H1 (cell line): Measurements from ENCODE around the gene TSPAN8. TPM values are rescaled to one million over a fixed set of nuclear protein-coding genes. Genes with fewer than 3 reads are reported as not detected.

Experiments
- CTCF ChIA-PET: fragments of 300-600 bp; sonication (Branson Sonifier 250); formaldehyde crosslinking; loops from one replicate; lab custom pipeline; 2021; ENCODE audit not compliant: partially characterized antibody; lab: Charles Lee
- POLR2A ChIA-PET: fragments of 300-600 bp; sonication (Branson Sonifier 250); formaldehyde crosslinking; loops from one replicate; lab custom pipeline; 2021; ENCODE audit warnings: inconsistent platforms; ENCODE audit not compliant: partially characterized antibody; lab: Charles Lee
- DNase-seq, 2 experiments: peaks; one replicate each; pipeline versions ENCODE4 v3.0.0 to v3.0.0-alpha.2; 2010 to 2022; ENCODE audit warnings: low spot score in 2 of 2, low read depth in 1 of 2, mixed read lengths in 1 of 2
- FAIRE-seq: peaks from 2 replicates; lab custom pipeline; 2011; peaks lifted over from hg19 to GRCh38; lab: Jason Lieb, UNC
- H2AFZ ChIP-seq: 2 replicates; pipeline ENCODE4 v1.8.1; 2012; ENCODE audit warnings: low read length, inconsistent platforms
- H2AK5ac ChIP-seq: 2 replicates; pipeline ENCODE4 v1.6.1; 2013; ENCODE audit warnings: low read depth, low read length
- H2BK120ac ChIP-seq: replicated peaks from 2 replicates; pipeline ENCODE3; 2013; ENCODE audit warnings: low read depth, low read length, inconsistent platforms
- H2BK12ac ChIP-seq: 2 replicates; pipeline ENCODE4 v1.6.1; 2013; ENCODE audit warnings: low read depth, low read length
- H2BK15ac ChIP-seq: 2 replicates; pipeline ENCODE4 v1.6.1; 2013; ENCODE audit warnings: low read length
- H2BK20ac ChIP-seq: 2 replicates; pipeline ENCODE4 v1.6.1; 2013; ENCODE audit warnings: low read length
- H2BK5ac ChIP-seq: 2 replicates; pipeline ENCODE4 v1.6.1; 2013; ENCODE audit warnings: low read depth, low read length
- H3K14ac ChIP-seq: 2 replicates; pipeline ENCODE4 v1.6.1; 2013; ENCODE audit warnings: inconsistent platforms; ENCODE audit not compliant: insufficient read length
- H3K18ac ChIP-seq: 2 replicates; pipeline ENCODE4 v1.6.1; 2013; ENCODE audit warnings: low read length; ENCODE audit errors: extremely low read depth
- H3K23ac ChIP-seq: 2 replicates; pipeline ENCODE4 v1.6.1; 2013; ENCODE audit warnings: inconsistent platforms; ENCODE audit not compliant: insufficient read length
- H3K23me2 ChIP-seq: 2 replicates; pipeline ENCODE4 v1.6.1; 2013; ENCODE audit warnings: low read depth, low read length
- H3K27ac ChIP-seq: 2 replicates; pipeline ENCODE4 v1.6.1; 2011; ENCODE audit warnings: low read depth, low read length, inconsistent platforms
- H3K27me3 ChIP-seq, 4 experiments: replicated peaks in 1 of 4; 1 replicate in 1 of 4; 2 replicates in 3 of 4; pipeline versions ENCODE4 v1.6.1 to v1.8.1; 2011 to 2013; ENCODE audit warnings: low read length in 3 of 4, mild to moderate bottlenecking in 3 of 4, inconsistent platforms in 2 of 4, mixed read lengths in 2 of 4, moderate library complexity in 1 of 4; ENCODE audit not compliant: control insufficient read depth in 3 of 4, insufficient read depth in 3 of 4; ENCODE audit errors: extremely low read depth in 1 of 4
- H3K36me3 ChIP-seq, 4 experiments: 2 replicates each; pipeline versions ENCODE4 v1.6.1 to v1.8.1; 2011 to 2013; ENCODE audit warnings: mild to moderate bottlenecking in 4 of 4, low read length in 3 of 4, moderate library complexity in 2 of 4, control low read depth in 1 of 4, inconsistent platforms in 1 of 4; ENCODE audit not compliant: insufficient read depth in 4 of 4, control insufficient read depth in 2 of 4
- H3K4ac ChIP-seq: replicated peaks from 2 replicates; pipeline ENCODE3; 2013; ENCODE audit warnings: low read length, low read depth, mixed read lengths, inconsistent platforms; ENCODE audit not compliant: insufficient read length
- H3K4me1 ChIP-seq, 4 experiments: replicated peaks in 1 of 4; 1 replicate in 1 of 4; 2 replicates in 3 of 4; pipeline versions ENCODE4 v1.6.1 to v1.8.1; 2011 to 2013; ENCODE audit warnings: low read length in 3 of 4, inconsistent platforms in 2 of 4, mixed read lengths in 1 of 4; ENCODE audit not compliant: insufficient read depth in 4 of 4, control insufficient read depth in 3 of 4
- H3K4me2 ChIP-seq, 2 experiments: 2 replicates each; pipeline versions ENCODE4 v1.6.1 to v1.8.1; 2011 to 2013; ENCODE audit warnings: low read depth in 2 of 2, low read length in 2 of 2, control low read depth in 1 of 2, inconsistent platforms in 1 of 2, mild to moderate bottlenecking in 1 of 2; ENCODE audit not compliant: insufficient read depth in 1 of 2
- H3K4me3 ChIP-seq, 4 experiments: fragments of 200-600, 300-600 bp in 1 of 4; sonication (generic), shearing (Covaris generic), sonication (Bioruptor Twin) in 1 of 4; 2 replicates each; pipeline versions ENCODE4 v1.5.1 to v1.8.1; 2011 to 2016; ENCODE audit warnings: low read length in 4 of 4, low read depth in 3 of 4, control low read depth in 2 of 4, inconsistent platforms in 2 of 4, mild to moderate bottlenecking in 2 of 4, mixed read lengths in 1 of 4, moderate library complexity in 1 of 4; ENCODE audit not compliant: insufficient read depth in 2 of 4; ENCODE audit errors: extremely low read depth in 1 of 4
- H3K56ac ChIP-seq: replicated peaks from 2 replicates; pipeline ENCODE3; 2013; ENCODE audit warnings: low read depth, mild to moderate bottlenecking, mixed read lengths, low read length, inconsistent platforms; ENCODE audit not compliant: insufficient read length
- H3K79me1 ChIP-seq: 2 replicates; pipeline ENCODE4 v1.6.1; 2013; ENCODE audit warnings: low read depth, low read length, control low read depth
- H3K79me2 ChIP-seq, 2 experiments: 2 replicates each; pipeline versions ENCODE4 v1.6.1 to v1.8.1; 2012 to 2013; ENCODE audit warnings: low read length in 2 of 2, mild to moderate bottlenecking in 2 of 2, inconsistent platforms in 1 of 2; ENCODE audit not compliant: insufficient read depth in 2 of 2, control insufficient read depth in 1 of 2
- H3K9ac ChIP-seq, 4 experiments: replicated peaks in 1 of 4; 1 replicate in 1 of 4; 2 replicates in 3 of 4; pipeline versions ENCODE4 v1.6.1 to v1.8.1; 2011 to 2013; ENCODE audit warnings: low read depth in 3 of 4, low read length in 3 of 4, control low read depth in 2 of 4, mild to moderate bottlenecking in 2 of 4, moderate library complexity in 2 of 4, inconsistent platforms in 1 of 4; ENCODE audit errors: extremely low read depth in 1 of 4
- H3K9me3 ChIP-seq, 2 experiments: 2 replicates each; pipeline versions ENCODE4 v1.6.1 to v1.8.1; 2012 to 2013; ENCODE audit warnings: mild to moderate bottlenecking in 2 of 2, moderate library complexity in 2 of 2, control low read depth in 1 of 2, inconsistent platforms in 1 of 2, low read depth in 1 of 2, low read length in 1 of 2, mixed read lengths in 1 of 2; ENCODE audit not compliant: insufficient read depth in 2 of 2
- H4K20me1 ChIP-seq, 2 experiments: replicated peaks in 1 of 2; 2 replicates each; pipeline versions ENCODE3 to v1.8.1; 2011 to 2013; ENCODE audit warnings: inconsistent platforms in 2 of 2, low read length in 2 of 2, mild to moderate bottlenecking in 1 of 2; ENCODE audit not compliant: insufficient read depth in 2 of 2, control insufficient read depth in 1 of 2
- H4K5ac ChIP-seq: 2 replicates; pipeline ENCODE4 v1.6.1; 2013; ENCODE audit warnings: low read length, low read depth, mixed read lengths, inconsistent platforms; ENCODE audit not compliant: insufficient read length
- H4K8ac ChIP-seq: 2 replicates; pipeline ENCODE4 v1.8.0; 2013; ENCODE audit warnings: mild to moderate bottlenecking, moderate library complexity, low read length, inconsistent platforms; ENCODE audit not compliant: insufficient read depth; ENCODE audit errors: extremely low read depth
- H4K91ac ChIP-seq: replicated peaks from 2 replicates; pipeline ENCODE3; 2013; ENCODE audit warnings: low read length, mixed read lengths, inconsistent platforms; ENCODE audit not compliant: insufficient read length
- ATF2 ChIP-seq: IDR thresholded peaks from 2 replicates; pipeline ENCODE4 v1.6.1; 2012; ENCODE audit warnings: low read length, inconsistent platforms
- BACH1 ChIP-seq: IDR thresholded peaks from 2 replicates; pipeline ENCODE4 v1.6.1; 2012; ENCODE audit warnings: low read length, improper control_type of control experiment
- CBX8 ChIP-seq: fragments of 300-800, 300-1000 bp; sonication (generic); IDR thresholded peaks from 2 replicates; pipeline ENCODE4 v1.7.1; 2016; ENCODE audit warnings: low read depth, low read length, borderline replicate concordance
- EZH2 ChIP-seq: fragments of 200-600 bp; sonication (generic); IDR thresholded peaks from 2 replicates; pipeline ENCODE4 v1.7.1; 2012; ENCODE audit warnings: low read depth, mild to moderate bottlenecking, moderate library complexity, low read length, inconsistent platforms; ENCODE audit not compliant: severe bottlenecking
- RAD21 ChIP-seq, 2 experiments: IDR thresholded peaks in 1 of 2; conservative IDR thresholded peaks in 1 of 2; 2 replicates each; pipeline ENCODE4 v1.6.1; 2011; ENCODE audit warnings: low read depth in 2 of 2, low read length in 2 of 2, improper control_type of control experiment in 1 of 2, inconsistent platforms in 1 of 2, mild to moderate bottlenecking in 1 of 2, moderate library complexity in 1 of 2
- RBBP5 ChIP-seq: IDR thresholded peaks from 2 replicates; pipeline ENCODE4 v1.7.1; 2012; ENCODE audit warnings: low read depth, mild to moderate bottlenecking, inconsistent platforms, low read length, moderate library complexity, borderline replicate concordance
- SAP30 ChIP-seq: fragments of 300-600 bp; sonication (generic); IDR thresholded peaks from 2 replicates; pipeline ENCODE4 v1.7.1; 2012; ENCODE audit warnings: low read length, moderate library complexity, mild to moderate bottlenecking, inconsistent platforms; ENCODE audit not compliant: insufficient read depth, insufficient replicate concordance
- SP2 ChIP-seq: IDR thresholded peaks from 2 replicates; pipeline ENCODE4 v1.6.1; 2012; ENCODE audit warnings: mild to moderate bottlenecking, low read length, inconsistent platforms
- TCF12 ChIP-seq: IDR thresholded peaks from 2 replicates; pipeline ENCODE4 v1.6.1; 2011; ENCODE audit warnings: low read depth, mild to moderate bottlenecking, low read length
- WGBS, 2 experiments: shearing (Covaris generic) in 1 of 2; methylation state at CpG; one replicate each; pipeline versions ENCODE4 v1.1.6 to v1.1.7; 2013 to 2015; ENCODE audit warnings: low lambda C conversion rate in 2 of 2, mixed read lengths in 2 of 2, inconsistent platforms in 1 of 2, low coverage in 1 of 2, missing lambda C conversion rate in 1 of 2; ENCODE audit not compliant: insufficient replicate concordance in 2 of 2, insufficient coverage in 1 of 2, insufficient read length in 1 of 2; ENCODE audit errors: extremely low coverage in 1 of 2, missing lambda C conversion rate in 1 of 2; 5-methylcytosine and 5-hydroxymethylcytosine counted together
- polyA plus RNA-seq, 7 experiments: library from polyadenylated mRNA; depleted of rRNA in 3 of 7; stranded (reverse) in 5 of 7; unstranded in 2 of 7; fragments of >200 nt in 5 of 7; fragments of 200-250 nt in 2 of 7; gene quantifications; 1 replicate in 5 of 7; 2 replicates in 1 of 7; 4 replicates in 1 of 7; pipeline versions ENCODE4 v1.2.1 to v1.2.3, GENCODE V29; 2011 to 2013; ENCODE audit warnings: missing spikeins in 2 of 7, mixed read lengths in 2 of 7
- total RNA-seq: library from RNA; stranded (reverse); fragmentation: NEBNext Ultra II Directional; extraction: Animal tissue kit (Norgen Biotek cat#: 25700); gene quantifications from 2 replicates; pipeline ENCODE4 v1.2.1, GENCODE V29; 2021
- TF ChIP-seq, protein P1 (sequence below): IDR thresholded peaks from 2 replicates; pipeline ENCODE4 v1.6.1; 2012; ENCODE audit warnings: inconsistent platforms

TSPAN8 gene
- total and polyA plus RNA-seq, 2 of the 8 experiments (the other 6 are each of a cell fraction or from before 2014, with no cell fraction given), result not detected

DNA sequence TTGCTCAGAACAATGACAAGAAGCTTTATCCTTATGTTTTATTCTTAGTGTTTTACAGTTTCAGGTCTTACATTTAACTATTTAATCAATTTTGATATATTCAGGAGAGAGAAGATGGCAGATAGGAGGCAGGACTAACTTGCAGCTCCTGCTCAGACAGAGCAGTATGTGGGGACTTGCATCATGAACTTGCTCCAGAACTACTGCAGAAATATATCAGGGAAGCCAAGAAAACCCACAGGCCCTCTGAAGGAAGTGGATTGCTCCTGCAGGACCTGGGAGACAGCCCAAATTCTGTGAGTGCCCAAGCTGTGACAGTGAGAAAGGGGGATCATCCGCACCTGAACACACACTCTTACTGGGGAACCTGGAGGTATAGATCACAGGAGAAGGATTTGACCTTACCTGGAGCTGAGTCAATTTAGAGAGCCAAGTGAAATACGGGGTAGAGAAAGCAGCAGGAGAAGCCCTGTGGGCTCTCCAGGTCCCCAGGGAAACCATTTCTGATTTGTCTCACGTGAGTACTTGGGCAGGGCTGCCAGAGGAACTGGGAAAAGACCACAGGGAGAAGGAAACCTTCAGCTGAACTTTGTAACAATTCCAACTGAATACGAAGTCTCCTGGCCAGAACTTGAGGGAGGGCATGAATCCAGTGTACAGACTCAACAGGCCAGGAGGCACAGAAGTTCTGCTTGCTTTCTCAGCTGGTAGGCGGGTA is 28.9 kb upstream of the TSPAN8 start:
- Histone ChIP-seq H3K4ac (no peak overlapping the region), H3K79me2 (no peaks in the 10 kb centered on the region), H3K14ac (no peak overlapping the region), H2AK5ac (no peak overlapping the region), H3K27ac (no peak overlapping the region; the same call in 1 of the 2 replicates), H3K18ac (no peak overlapping the region), H3K56ac (no peak overlapping the region), H3K23ac (no peak overlapping the region), H4K8ac (no peak overlapping the region), H3K79me1 (no peaks in the 10 kb centered on the region), H3K23me2 (no peaks in the 10 kb centered on the region), H2BK15ac (no peak overlapping the region), H4K91ac (no peak overlapping the region), H3K9me3 (no peaks in the 10 kb centered on the region), H2BK120ac (no peak overlapping the region), H3K4me2 (no peak overlapping the region), H3K27me3 (peaks cover 0 to 1% (median 0%) of the 10 kb centered on the region in 4 experiments; a peak in 1 of 7 replicates), H4K5ac (no peak overlapping the region), H3K36me3 (no peaks in the 10 kb centered on the region), H2BK20ac (no peak overlapping the region), H3K4me1 (peaks cover 0 to 3% (median 0%) of the 10 kb centered on the region in 4 experiments; a peak in 3 of 7 replicates), H4K20me1 (no peaks in the 10 kb centered on the region), H2BK12ac (no peak overlapping the region), H2AFZ (no peak overlapping the region), H2BK5ac (no peak overlapping the region), H3K4me3 (no peak overlapping the region), H3K9ac (no peak overlapping the region)
- POLR2A ChIA-PET, result no interaction called here
- no peak for DNase-seq
- CTCF ChIA-PET, result no interaction called here
- no peak for FAIRE-seq
- WGBS, 2 experiments, result 86% methylated on average over 5 of the region's 5 CpGs; no CpG with 5 or more reads in 1 of the 2 experiments
- TF ChIP-seq TCF12 (no peak), CBX8 (no peak), SP2 (no peak), EZH2 (no peak), ATF2 (no peak), SAP30 (no peak), RAD21 (IDR thresholded peaks at IDR 0.05 in 1 of 2, conservative IDR thresholded peaks at IDR 0.05 in 1 of 2; ENCODE audit: low read depth in 2 of 2, low read length in 2 of 2) (no peak), BACH1 (no peak), RBBP5 (no peak)
- TF ChIP-seq, protein P1, sequence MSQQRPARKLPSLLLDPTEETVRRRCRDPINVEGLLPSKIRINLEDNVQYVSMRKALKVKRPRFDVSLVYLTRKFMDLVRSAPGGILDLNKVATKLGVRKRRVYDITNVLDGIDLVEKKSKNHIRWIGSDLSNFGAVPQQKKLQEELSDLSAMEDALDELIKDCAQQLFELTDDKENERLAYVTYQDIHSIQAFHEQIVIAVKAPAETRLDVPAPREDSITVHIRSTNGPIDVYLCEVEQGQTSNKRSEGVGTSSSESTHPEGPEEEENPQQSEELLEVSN, result no peak
